Stomach (tissue), 4 donors: ENCODE data around the gene CHMP3.

ENCODE experiments used
- CTCF ChIP-seq, 7 experiments: fragments of 450-650 bp in 4 of 7; fragments of 200-600 bp in 3 of 7; sonication (generic) in 3 of 7; IDR thresholded peaks; one replicate each; pipeline ENCODE4 v1.5.1; 2016 to 2019; ENCODE audit warnings: antibody characterized with exemption in 7 of 7, control low read depth in 2 of 7, mild to moderate bottlenecking in 1 of 7
- EP300 ChIP-seq: sonication (generic); formaldehyde crosslinking; IDR thresholded peaks from one replicate; pipeline ENCODE4 v1.6.1; 2017; ENCODE audit warnings: antibody characterized with exemption
- POLR2A ChIP-seq, 4 donors: fragments of 450-650 bp; IDR thresholded peaks; one replicate each; pipeline ENCODE4 v1.6.1; 2016; ENCODE audit warnings: antibody characterized with exemption in 4 of 4, control low read depth in 2 of 4, mild to moderate bottlenecking in 1 of 4, moderate library complexity in 1 of 4

- TF ChIP-seq POLR2A (IDR thresholded peaks at IDR 0.05) (no peak), CTCF (IDR thresholded peaks at IDR 0.05) (no peak), EP300 (no peak)
These were observed 19.9 kb downstream of the CHMP3 start for GRCh38 chr2:86543335-86543734.
